ENCODE measurements around the gene MRPS25. TPM values are rescaled to one million over a fixed set of nuclear protein-coding genes. Genes with fewer than 3 reads are reported as not detected.
A peak's percentile ranks its signal among the peaks of the same experiment; 100 is the strongest.

Gene MRPS25
- polyA plus RNA-seq, 1 experiment = 22.8 TPM

DNA sequence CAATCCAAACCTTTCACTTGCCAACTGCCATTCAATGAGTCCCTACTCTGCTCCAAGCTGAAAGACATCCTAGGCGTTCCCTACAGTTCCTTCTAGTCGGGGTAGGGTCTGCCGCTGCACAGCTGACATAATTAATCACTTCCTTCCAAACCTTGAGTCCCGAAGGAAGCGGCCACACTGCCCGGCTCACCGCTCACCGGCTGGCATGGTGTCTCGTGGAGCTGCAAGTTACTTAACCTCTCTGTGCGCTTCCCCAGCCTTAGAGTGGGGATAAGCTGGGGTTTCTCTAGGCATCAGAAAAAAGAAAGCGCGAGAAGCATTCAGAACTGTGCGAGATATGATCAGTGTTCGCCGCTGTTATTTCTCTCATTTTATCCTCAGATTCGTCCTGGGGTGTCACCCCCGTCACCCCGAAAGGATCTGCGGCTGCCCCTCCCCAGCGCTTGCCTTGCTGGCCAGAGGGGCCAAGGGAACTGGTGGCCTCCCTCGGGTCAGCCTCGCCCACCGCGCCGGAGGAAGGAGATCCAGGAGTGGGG is 748 bp downstream of the MRPS25 start:
- TF ChIP-seq, protein P1, sequence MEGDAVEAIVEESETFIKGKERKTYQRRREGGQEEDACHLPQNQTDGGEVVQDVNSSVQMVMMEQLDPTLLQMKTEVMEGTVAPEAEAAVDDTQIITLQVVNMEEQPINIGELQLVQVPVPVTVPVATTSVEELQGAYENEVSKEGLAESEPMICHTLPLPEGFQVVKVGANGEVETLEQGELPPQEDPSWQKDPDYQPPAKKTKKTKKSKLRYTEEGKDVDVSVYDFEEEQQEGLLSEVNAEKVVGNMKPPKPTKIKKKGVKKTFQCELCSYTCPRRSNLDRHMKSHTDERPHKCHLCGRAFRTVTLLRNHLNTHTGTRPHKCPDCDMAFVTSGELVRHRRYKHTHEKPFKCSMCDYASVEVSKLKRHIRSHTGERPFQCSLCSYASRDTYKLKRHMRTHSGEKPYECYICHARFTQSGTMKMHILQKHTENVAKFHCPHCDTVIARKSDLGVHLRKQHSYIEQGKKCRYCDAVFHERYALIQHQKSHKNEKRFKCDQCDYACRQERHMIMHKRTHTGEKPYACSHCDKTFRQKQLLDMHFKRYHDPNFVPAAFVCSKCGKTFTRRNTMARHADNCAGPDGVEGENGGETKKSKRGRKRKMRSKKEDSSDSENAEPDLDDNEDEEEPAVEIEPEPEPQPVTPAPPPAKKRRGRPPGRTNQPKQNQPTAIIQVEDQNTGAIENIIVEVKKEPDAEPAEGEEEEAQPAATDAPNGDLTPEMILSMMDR (IDR thresholded peaks at IDR 0.05; ENCODE audit: low read depth, low read length) = no peak
- CTCF ChIA-PET = interaction anchor here (1.4 to 2.2 kb wide), 2 partner anchors 13 to 138 kb away, joined by 5 to 6 read pairs; no protein-coding TSS in a partner anchor

DNA sequence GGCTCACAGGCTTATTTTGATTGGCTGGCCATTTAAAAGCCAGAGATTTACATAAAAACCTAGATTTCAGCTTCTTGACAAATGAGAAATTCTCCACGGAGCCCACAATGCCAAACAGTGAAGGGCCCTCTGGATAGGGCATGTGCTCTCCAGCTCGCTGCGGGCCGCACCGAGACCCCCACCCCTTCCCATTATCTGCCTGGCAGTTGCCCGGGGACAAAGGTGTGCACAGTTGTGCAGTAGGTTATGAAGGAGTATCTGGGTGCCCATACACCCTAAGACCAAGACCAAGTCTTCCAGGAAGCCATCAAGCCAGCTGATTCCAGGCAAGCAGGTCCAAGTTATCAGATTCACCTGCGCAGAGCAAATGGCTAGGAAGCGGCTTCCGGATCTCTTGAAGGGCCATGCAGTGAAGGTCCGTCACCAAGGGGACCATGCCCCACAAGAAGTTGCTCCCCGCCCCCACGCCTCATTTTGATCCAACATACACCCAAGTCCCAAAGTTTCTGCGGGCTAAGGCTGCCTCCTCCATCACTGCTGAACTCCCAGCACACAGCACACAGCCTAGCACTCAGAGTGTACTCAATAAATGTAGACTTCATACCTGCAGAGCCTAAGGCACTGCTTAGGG is 1.3 kb downstream of the MRPS25 start:
- ChIA-PET POLR2A (interaction anchor here (1.7 to 2.0 kb wide), 2 partner anchors 36 to 115 kb away, joined by 4 to 9 read pairs; partner anchors contain the start of gene RBSN), CTCF (interaction anchor here (1.4 to 2.2 kb wide), 2 partner anchors 12 to 138 kb away, joined by 5 to 6 read pairs; no protein-coding TSS in a partner anchor)
- Histone ChIP-seq H3K4me3 (ENCODE audit: low read depth, low read length) (peak overlapping the region; percentile 98), H3K27ac (ENCODE audit: low read depth, low read length) (no peak overlapping the region), H3K27me3 (ENCODE audit: control insufficient read depth, insufficient read depth, low read length) (no peaks in the 10 kb centered on the region), H3K9me3 (ENCODE audit: control insufficient read depth, insufficient read depth, low read length) (peaks cover 6% of the 10 kb centered on the region; the same call in 1 of the 2 replicates)
- TF ChIP-seq, protein P1 (IDR thresholded peaks at IDR 0.05; ENCODE audit: low read depth, low read length) = no peak
- DNase-seq (ENCODE audit: low read depth, low spot score) = no peak

More for the DNA sequence above, 748 bp downstream of the MRPS25 start:
- DNase-seq (ENCODE audit: low read depth, low spot score) = no peak
- H3K27ac ChIP-seq (ENCODE audit: low read depth, low read length) = peak overlapping the region; percentile 57
- H3K4me3 ChIP-seq (ENCODE audit: low read depth, low read length) = peak overlapping the region; percentile 98
- peaks cover 6% of the 10 kb centered on the region; the same call in 1 of the 2 replicates for H3K9me3 ChIP-seq (ENCODE audit: control insufficient read depth, insufficient read depth, low read length)
- POLR2A ChIA-PET = interaction anchor here (1.0 to 2.0 kb wide), 5 partner anchors 13 to 886 kb away, joined by 3 to 9 read pairs (median 3); partner anchors contain the start of genes LSM3, RBSN and XPC
- no peaks in the 10 kb centered on the region for H3K27me3 ChIP-seq (ENCODE audit: control insufficient read depth, insufficient read depth, low read length)

DNA sequence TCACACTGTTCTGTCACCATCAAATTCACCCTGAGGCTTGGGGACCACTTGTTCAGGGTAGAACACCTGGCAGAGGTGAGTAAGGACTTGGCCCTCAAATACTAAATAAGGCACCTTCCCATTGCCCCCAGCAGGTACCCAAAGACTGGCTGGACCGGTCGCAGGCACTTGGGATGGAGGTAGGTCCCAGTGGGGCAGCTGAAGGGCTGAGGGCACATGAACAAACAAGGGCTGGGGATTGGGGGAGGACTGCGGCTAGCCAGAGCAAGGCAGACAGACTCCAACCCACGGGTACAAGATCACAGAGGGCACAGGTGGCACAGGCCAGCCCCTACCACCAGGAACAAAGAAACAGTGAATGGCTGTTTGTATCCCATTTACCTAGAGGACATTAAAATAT is 1.9 kb downstream of the MRPS25 start:
- Histone ChIP-seq H3K4me3 (ENCODE audit: low read depth, low read length) (no peak overlapping the region), H3K27ac (ENCODE audit: low read depth, low read length) (no peak overlapping the region), H3K27me3 (ENCODE audit: control insufficient read depth, insufficient read depth, low read length) (no peaks in the 10 kb centered on the region), H3K9me3 (ENCODE audit: control insufficient read depth, insufficient read depth, low read length) (peaks cover 6% of the 10 kb centered on the region; the same call in 1 of the 2 replicates)
- no peak for DNase-seq (ENCODE audit: low read depth, low spot score)
- ChIA-PET CTCF (interaction anchor here (1.4 kb wide), 1 partner anchor 12 kb away, joined by 5 read pairs; no protein-coding TSS in a partner anchor), POLR2A (no interaction called here)
- TF ChIP-seq, protein P1 (IDR thresholded peaks at IDR 0.05; ENCODE audit: low read depth, low read length) = no peak

DNA sequence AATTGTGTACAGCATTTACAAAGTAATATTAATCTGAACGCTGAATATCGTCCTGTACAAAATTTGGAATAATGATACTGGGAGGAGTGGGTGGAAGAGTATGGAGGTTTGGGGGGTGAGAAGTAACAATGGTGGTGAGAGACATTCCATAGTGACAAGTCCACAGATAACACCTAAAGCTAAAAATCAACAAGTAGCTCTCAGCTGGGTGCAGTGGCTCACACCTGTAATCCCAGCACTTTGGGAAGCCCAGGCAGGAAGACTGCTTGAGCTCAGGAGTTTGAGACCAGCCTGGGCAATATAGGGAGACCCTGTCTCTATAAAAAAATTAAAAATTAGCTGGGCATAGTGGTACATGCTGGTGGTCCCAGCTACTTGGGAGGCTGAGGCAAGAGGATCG is 5.1 kb downstream of the MRPS25 start:
- TF ChIP-seq, protein P1 (IDR thresholded peaks at IDR 0.05; ENCODE audit: low read depth, low read length) = no peak

More for the DNA sequence above, 5.1 kb downstream of the MRPS25 start:
- DNase-seq (ENCODE audit: low read depth, low spot score) = no peak
- no peaks in the 10 kb centered on the region for H3K27me3 ChIP-seq (ENCODE audit: control insufficient read depth, insufficient read depth, low read length)
- H3K9me3 ChIP-seq (ENCODE audit: control insufficient read depth, insufficient read depth, low read length) = peaks cover 6% of the 10 kb centered on the region; the same call in 1 of the 2 replicates
- CTCF ChIA-PET = no interaction called here
- no peak overlapping the region for H3K4me3 ChIP-seq (ENCODE audit: low read depth, low read length)
- no peak overlapping the region for H3K27ac ChIP-seq (ENCODE audit: low read depth, low read length)
- POLR2A ChIA-PET = interaction anchor here (0.7 kb wide), 1 partner anchor 408 kb away, joined by 8 read pairs; the partner anchor contains the start of gene CCDC174
